Breast epithelium (tissue), 4 donors: ENCODE data around the gene TES. TPM values are rescaled to one million over a fixed set of nuclear protein-coding genes. Genes with fewer than 3 reads are reported as not detected.

Source experiments
- DNase-seq, 2 donors: peaks; one replicate each; pipeline ENCODE4 v3.0.0-alpha.2; 2019; ENCODE audit warnings: low spot score in 2 of 2
- H3K27ac ChIP-seq, 2 donors: fragments of 200-600 bp; sonication (generic) in 1 of 2; one replicate each; pipeline ENCODE4 v1.5.1; 2016 to 2019; ENCODE audit warnings: mild to moderate bottlenecking in 1 of 2
- H3K27me3 ChIP-seq, 2 donors: fragments of 200-600 bp; sonication (generic) in 1 of 2; one replicate each; pipeline versions ENCODE4 v1.5.1 to v1.6.0; 2017 to 2019; ENCODE audit warnings: control low read depth in 1 of 2, mild to moderate bottlenecking in 1 of 2
- H3K36me3 ChIP-seq: fragments of 200-600 bp; one replicate; pipeline ENCODE4 v1.5.1; 2019
- H3K4me1 ChIP-seq, 2 donors: fragments of 200-600 bp; sonication (generic); one replicate each; pipeline ENCODE4 v1.5.1; 2016 to 2019; ENCODE audit warnings: control low read depth in 1 of 2
- H3K4me3 ChIP-seq, 3 donors: fragments of 200-600 bp; sonication (generic); 1 replicate in 2 of 3; 2 replicates in 1 of 3; pipeline ENCODE4 v1.5.1; 2016 to 2019; ENCODE audit warnings: mild to moderate bottlenecking in 3 of 3, moderate library complexity in 2 of 3
- H3K9me3 ChIP-seq, 2 donors: fragments of 200-600 bp; sonication (generic) in 1 of 2; one replicate each; pipeline ENCODE4 v1.5.1; 2016 to 2019; ENCODE audit warnings: control low read depth in 1 of 2
- POLR2A ChIP-seq: fragments of 450-650 bp; IDR thresholded peaks from one replicate; pipeline ENCODE4 v1.6.1; 2016; ENCODE audit warnings: antibody characterized with exemption, mild to moderate bottlenecking, moderate library complexity
- POLR2AphosphoS5 ChIP-seq, 3 donors: sonication (generic); formaldehyde crosslinking; IDR thresholded peaks; one replicate each; pipeline ENCODE4 v1.6.1; 2017; ENCODE audit warnings: antibody characterized with exemption in 3 of 3
- intact Hi-C: fragments of 100-400 bp; cut with DNase I; formaldehyde crosslinking; loops from one replicate; pipeline ENCODE4 v1.15.1; 2023; ENCODE audit warnings: low total_unique reads
- total RNA-seq, 3 donors: library from RNA; depleted of rRNA; stranded (reverse); fragments of >200 nt; gene quantifications; one replicate each; pipeline ENCODE4 v1.1.0, GENCODE V29; 2016
- TF ChIP-seq, protein P1 (sequence below), 3 donors: fragments of 450-650 bp; IDR thresholded peaks; one replicate each; pipeline ENCODE4 v1.5.1; 2016 to 2017; ENCODE audit warnings: antibody characterized with exemption in 3 of 3, mild to moderate bottlenecking in 3 of 3, moderate library complexity in 3 of 3

The TES gene
- total RNA-seq, 3 donors from 2014 or later = 29.0 to 146 (median 88.5) TPM

DNA sequence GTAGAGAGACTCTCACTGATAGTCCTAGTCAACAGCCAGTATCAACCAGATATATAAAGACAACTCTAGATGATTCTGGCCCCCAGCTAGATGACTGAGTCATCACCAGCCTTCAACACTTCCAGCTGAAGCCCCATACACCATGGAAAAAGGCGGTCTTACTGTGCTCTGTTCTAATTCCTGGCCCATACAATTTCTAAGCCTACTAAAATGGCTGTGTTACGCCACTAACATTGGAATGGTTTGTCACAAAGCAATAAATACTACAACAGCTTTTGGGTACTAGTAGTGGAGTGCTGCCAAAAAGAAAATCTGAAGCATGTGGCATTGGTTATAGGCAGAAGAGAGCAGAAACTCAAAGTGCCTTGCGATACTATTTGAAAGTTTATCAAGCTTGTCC lies 13.0 kb upstream of the TES start:
- Histone ChIP-seq H3K27me3 (no peaks in the 10 kb centered on the region), H3K9me3 (no peaks in the 10 kb centered on the region), H3K27ac (no peak overlapping the region), H3K4me1 (no peaks in the 10 kb centered on the region), H3K4me3 (no peak overlapping the region), H3K36me3 (no peaks in the 10 kb centered on the region)
- intact Hi-C loops = no loop called here
- no peak for TF ChIP-seq POLR2A
- TF ChIP-seq, protein P1, sequence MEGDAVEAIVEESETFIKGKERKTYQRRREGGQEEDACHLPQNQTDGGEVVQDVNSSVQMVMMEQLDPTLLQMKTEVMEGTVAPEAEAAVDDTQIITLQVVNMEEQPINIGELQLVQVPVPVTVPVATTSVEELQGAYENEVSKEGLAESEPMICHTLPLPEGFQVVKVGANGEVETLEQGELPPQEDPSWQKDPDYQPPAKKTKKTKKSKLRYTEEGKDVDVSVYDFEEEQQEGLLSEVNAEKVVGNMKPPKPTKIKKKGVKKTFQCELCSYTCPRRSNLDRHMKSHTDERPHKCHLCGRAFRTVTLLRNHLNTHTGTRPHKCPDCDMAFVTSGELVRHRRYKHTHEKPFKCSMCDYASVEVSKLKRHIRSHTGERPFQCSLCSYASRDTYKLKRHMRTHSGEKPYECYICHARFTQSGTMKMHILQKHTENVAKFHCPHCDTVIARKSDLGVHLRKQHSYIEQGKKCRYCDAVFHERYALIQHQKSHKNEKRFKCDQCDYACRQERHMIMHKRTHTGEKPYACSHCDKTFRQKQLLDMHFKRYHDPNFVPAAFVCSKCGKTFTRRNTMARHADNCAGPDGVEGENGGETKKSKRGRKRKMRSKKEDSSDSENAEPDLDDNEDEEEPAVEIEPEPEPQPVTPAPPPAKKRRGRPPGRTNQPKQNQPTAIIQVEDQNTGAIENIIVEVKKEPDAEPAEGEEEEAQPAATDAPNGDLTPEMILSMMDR (IDR thresholded peaks at IDR 0.05) = no peak
- TF ChIP-seq POLR2AphosphoS5 (IDR thresholded peaks at IDR 0.05) = no peak
- no peak for DNase-seq

DNA sequence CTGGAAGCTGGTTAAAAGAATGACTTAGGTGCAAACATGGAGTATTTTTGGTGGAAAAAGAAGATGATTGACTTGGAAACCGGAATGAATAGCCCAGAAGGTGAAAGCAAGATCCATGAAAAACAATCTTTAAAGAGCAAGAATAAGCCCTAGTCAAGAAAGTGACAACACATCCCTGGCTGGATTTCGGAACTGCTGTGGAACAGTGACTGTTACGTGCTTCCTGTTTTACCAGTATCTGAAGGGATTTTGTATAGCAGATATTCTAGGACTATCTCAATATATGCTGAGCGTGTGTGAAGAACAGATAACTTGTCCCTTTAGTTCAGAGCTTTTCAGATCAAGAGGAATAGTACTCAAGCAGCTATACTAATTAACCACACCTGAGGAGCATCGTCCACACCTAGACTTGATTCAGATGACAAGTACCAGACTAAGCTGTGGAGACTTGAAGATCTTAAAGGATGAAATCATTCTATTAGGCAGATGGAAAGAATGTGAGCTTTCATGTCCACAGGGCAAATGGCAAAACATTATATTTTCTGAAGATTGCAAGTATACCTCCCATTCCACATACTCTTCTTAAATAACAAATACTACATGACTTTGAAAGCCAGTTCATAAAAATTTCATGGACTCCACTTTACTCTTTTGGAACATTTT lies 11.5 kb upstream of the TES start:
- no peak for DNase-seq
- no peak overlapping the region for H3K4me3 ChIP-seq
- H3K9me3 ChIP-seq = no peaks in the 10 kb centered on the region
- TF ChIP-seq POLR2A (no peak), POLR2AphosphoS5 (IDR thresholded peaks at IDR 0.05) (no peak)
- TF ChIP-seq, protein P1 (IDR thresholded peaks at IDR 0.05) = no peak
- intact Hi-C loops = no loop called here
- H3K36me3 ChIP-seq = no peaks in the 10 kb centered on the region
- H3K27me3 ChIP-seq = no peaks in the 10 kb centered on the region
- H3K4me1 ChIP-seq = no peaks in the 10 kb centered on the region
- H3K27ac ChIP-seq = no peak overlapping the region

DNA sequence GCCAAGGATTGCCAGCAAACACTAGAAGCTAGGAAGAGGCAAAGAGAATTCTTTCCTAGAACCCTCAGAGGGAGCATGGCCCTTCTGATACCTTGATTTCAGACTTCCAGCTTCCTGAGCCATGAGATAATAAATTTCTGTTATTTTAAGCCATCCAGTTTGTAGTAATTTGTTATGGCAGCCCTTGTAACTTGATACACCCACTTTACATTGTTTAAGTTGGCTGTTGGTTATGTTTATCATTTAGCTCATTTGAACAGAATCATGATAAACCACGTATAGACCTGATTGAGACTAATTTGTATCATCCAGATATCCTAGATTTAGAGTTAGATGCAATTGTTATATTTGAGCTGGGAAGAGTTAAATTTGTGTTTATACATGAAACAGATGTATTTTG lies 9.4 kb upstream of the TES start:
- no peaks in the 10 kb centered on the region for H3K36me3 ChIP-seq
- H3K27ac ChIP-seq = no peak overlapping the region
- intact Hi-C loops = no loop called here
- H3K9me3 ChIP-seq = no peaks in the 10 kb centered on the region
- no peaks in the 10 kb centered on the region for H3K27me3 ChIP-seq
- H3K4me1 ChIP-seq = no peaks in the 10 kb centered on the region
- TF ChIP-seq POLR2A = no peak
- TF ChIP-seq POLR2AphosphoS5 (IDR thresholded peaks at IDR 0.05) = no peak
- TF ChIP-seq, protein P1 (IDR thresholded peaks at IDR 0.05) = no peak
- H3K4me3 ChIP-seq = no peak overlapping the region
- DNase-seq = no peak

DNA sequence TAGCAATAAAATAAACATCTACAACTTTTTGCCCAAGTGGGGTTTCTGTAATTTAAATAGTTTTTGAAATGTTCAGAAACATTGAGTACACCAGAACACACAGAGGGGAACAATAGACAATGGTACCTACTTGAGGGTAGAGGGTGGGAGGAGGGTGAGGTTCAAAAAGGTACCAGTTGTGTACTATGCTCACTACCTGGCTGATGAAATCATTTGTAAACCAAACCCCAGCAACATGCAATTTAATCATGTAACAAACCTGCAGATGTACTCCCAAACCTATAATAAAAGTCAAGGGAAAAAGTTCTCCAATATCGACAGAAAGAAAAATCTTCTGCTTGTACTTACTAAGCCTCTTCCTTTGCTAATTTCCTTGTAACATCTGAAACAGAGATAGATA lies 4.2 kb upstream of the TES start:
- TF ChIP-seq POLR2AphosphoS5 (IDR thresholded peaks at IDR 0.05) (no peak), POLR2A (no peak)
- TF ChIP-seq, protein P1 (IDR thresholded peaks at IDR 0.05) = no peak
- no peak overlapping the region for H3K27ac ChIP-seq
- no peaks in the 10 kb centered on the region for H3K27me3 ChIP-seq
- H3K36me3 ChIP-seq = no peaks in the 10 kb centered on the region
- H3K4me3 ChIP-seq = no peak overlapping the region
- H3K9me3 ChIP-seq = no peaks in the 10 kb centered on the region
- intact Hi-C loops = no loop called here
- DNase-seq = no peak
- H3K4me1 ChIP-seq = no peaks in the 10 kb centered on the region

DNA sequence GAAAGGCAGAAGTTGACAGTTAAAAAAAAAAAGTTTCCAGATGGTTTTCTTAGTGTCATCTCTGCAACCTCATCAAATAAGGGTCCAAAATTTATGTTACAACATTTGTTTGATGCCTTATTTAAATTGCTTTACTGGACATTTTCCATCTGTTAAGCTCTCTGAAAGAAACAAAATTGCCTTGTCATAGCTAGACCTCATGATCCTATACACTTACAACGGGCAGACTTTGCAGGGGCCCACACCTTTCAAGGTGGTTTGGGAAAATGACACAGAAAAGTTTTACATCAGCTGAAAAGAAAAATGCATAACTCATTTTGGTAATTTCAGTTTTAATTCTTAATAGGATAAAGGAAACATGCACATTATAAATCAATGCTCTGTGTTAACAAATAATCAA lies 1.4 kb upstream of the TES start:
- intact Hi-C loops = no loop called here
- no peaks in the 10 kb centered on the region for H3K27me3 ChIP-seq
- H3K4me1 ChIP-seq = peaks cover 0 to 5% of the 10 kb centered on the region in 2 donors
- TF ChIP-seq POLR2AphosphoS5 (IDR thresholded peaks at IDR 0.05) (no peak), POLR2A (no peak)
- TF ChIP-seq, protein P1 (IDR thresholded peaks at IDR 0.05) = no peak
- no peak overlapping the region for H3K4me3 ChIP-seq
- no peak for DNase-seq
- no peaks in the 10 kb centered on the region for H3K9me3 ChIP-seq
- no peaks in the 10 kb centered on the region for H3K36me3 ChIP-seq
- no peak overlapping the region for H3K27ac ChIP-seq
